PFSK-1 (cell line): ENCODE data around the gene KCNB1.

Experiments
- POLR2AphosphoS5 ChIP-seq: IDR thresholded peaks from 2 replicates; pipeline ENCODE4 v1.6.1; 2012; ENCODE audit warnings: low read depth, mild to moderate bottlenecking, control low read depth, low read length, moderate library complexity
- SIN3A ChIP-seq: IDR thresholded peaks from 2 replicates; pipeline ENCODE4 v1.6.1; 2012; ENCODE audit warnings: mild to moderate bottlenecking, low read length, moderate library complexity, borderline replicate concordance; ENCODE audit not compliant: insufficient read depth
- TAF1 ChIP-seq: IDR thresholded peaks from 2 replicates; pipeline ENCODE4 v1.6.1; 2012; ENCODE audit warnings: low read length, control low read depth, borderline replicate concordance; ENCODE audit not compliant: insufficient read depth

GRCh38 chr20:49476016-49476355, 6.5 kb downstream of the KCNB1 start:
- TF ChIP-seq POLR2AphosphoS5, result no peak
- TF ChIP-seq TAF1, result no peak
- TF ChIP-seq SIN3A, result no peak
